ENCODE measurements around the gene DSP. TPM values are rescaled to one million over a fixed set of nuclear protein-coding genes. Genes with fewer than 3 reads are reported as not detected.

Gene DSP
- total RNA-seq, 1 donor from 2014 or later: 7.6 TPM

- DNase-seq: no peak
These were observed 21.3 kb downstream of the DSP start for GRCh38 chr6:7562769-7563168.

- no peak for DNase-seq
These were observed 24.6 kb downstream of the DSP start for GRCh38 chr6:7566107-7566506.

- DNase-seq: no peak
These were observed 25.2 kb downstream of the DSP start for GRCh38 chr6:7566617-7567173.

- DNase-seq: no peak
These were observed 26.6 kb downstream of the DSP start for GRCh38 chr6:7568021-7568420.

GRCh38 chr6:7569082-7569481 lies 27.6 kb downstream of the DSP start:
- DNase-seq: no peak

GRCh38 chr6:7572213-7572943 lies 30.9 kb downstream of the DSP start:
- DNase-seq: no peak

GRCh38 chr6:7574500-7574899 lies 33.0 kb downstream of the DSP start:
- no peak for DNase-seq

GRCh38 chr6:7578516-7578915 lies 37.0 kb downstream of the DSP start:
- DNase-seq: no peak

- no peak for DNase-seq
These were observed 37.5 kb downstream of the DSP start for GRCh38 chr6:7578931-7579330.

- no peak for DNase-seq
These were observed 38.4 kb downstream of the DSP start for GRCh38 chr6:7579851-7580250.

GRCh38 chr6:7580537-7580926 lies 39.1 kb downstream of the DSP start:
- no peak for DNase-seq

GRCh38 chr6:7580927-7581618 lies 39.6 kb downstream of the DSP start:
- no peak for DNase-seq

- DNase-seq: no peak
These were observed 43.9 kb downstream of the DSP start for GRCh38 chr6:7585287-7585930.

GRCh38 chr6:7587631-7588100 lies 46.2 kb downstream of the DSP start:
- no peak for DNase-seq

- no peak for DNase-seq
These were observed 47.0 kb downstream of the DSP start for GRCh38 chr6:7588506-7588905.

GRCh38 chr6:7589221-7589620 lies 47.8 kb downstream of the DSP start:
- DNase-seq: no peak

- DNase-seq: peak; percentile 88
These were observed 48.8 kb downstream of the DSP start, which contains the start of gene SNRNP48 for GRCh38 chr6:7589949-7590917. SNRNP48 (plus strand) TSS chr6:7590198; CDS start chr6:7590258, 60 bp downstream.

GRCh38 chr6:7590918-7591302 lies 49.4 kb downstream of the DSP start:
- DNase-seq: no peak

- DNase-seq: no peak
These were observed 50.3 kb downstream of the DSP start for GRCh38 chr6:7591770-7592169.

- no peak for DNase-seq
These were observed 51.8 kb downstream of the DSP start for GRCh38 chr6:7593229-7593628.

- no peak for DNase-seq
These were observed 53.2 kb downstream of the DSP start for GRCh38 chr6:7594579-7595125.

- no peak for DNase-seq
These were observed 62.5 kb downstream of the DSP start for GRCh38 chr6:7604003-7604402.

Data from occipital lobe (tissue), 2 donors.